NCI-H2227 treated with DMSO at 0.1 percent for 48 hours (cell line): Measurements from ENCODE around the gene HVCN1.

ENCODE experiments used
- DNase-seq: peaks from one replicate; lab custom pipeline; 2025; lab: John Stamatoyannopoulos, UW

HVCN1 gene

GRCh38 chr12:110615171-110615570 is 73.7 kb downstream of the HVCN1 start:
- DNase-seq = no peak

DNA sequence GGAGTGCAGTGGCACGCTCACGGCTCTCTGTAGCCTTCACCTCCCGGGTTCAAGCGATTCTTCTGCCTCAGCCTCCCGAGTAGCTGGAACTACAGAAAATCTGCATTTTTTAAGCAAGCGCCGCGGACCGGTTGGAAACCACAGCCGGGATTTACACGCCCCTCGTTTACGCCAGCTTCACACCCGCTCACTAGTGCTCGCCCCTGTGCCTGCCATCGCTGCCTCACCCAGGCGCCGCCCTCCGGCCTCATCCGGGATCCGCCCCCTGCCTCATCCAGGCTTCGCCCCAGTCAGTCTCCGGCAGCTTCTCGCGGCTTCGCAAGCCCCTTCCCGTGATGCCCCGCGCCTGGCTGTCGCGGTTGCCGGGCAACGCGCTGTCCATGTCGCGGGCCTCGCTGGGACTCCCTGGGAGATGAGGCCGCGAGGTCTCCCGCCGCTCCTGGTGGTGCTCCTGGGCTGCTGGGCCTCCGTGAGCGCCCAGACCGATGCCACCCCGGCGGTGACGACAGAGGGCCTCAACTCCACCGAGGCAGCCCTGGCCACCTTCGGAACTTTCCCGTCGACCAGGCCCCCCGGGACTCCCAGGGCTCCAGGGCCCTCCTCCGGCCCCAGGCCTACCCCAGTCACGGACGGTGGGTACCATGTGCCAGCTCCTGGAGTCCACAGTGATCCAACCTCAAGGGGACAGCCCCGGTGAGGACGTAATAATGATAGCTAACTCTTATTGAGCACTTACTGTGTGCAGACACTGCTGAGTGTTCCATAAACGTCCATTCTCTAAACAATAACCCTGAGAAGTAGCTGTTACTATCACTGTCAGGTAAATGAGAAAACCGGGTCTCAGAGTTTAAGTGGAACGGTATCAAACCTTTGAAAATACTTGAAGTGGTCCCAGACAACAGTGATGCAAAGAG is 74.9 kb downstream of the HVCN1 start, which contains the start of gene TCTN1:
Gene TCTN1 (plus strand): TSS at position 359 of the 914 bp plus-strand sequence. CDS start 54 bp downstream, at position 413.
- peak; percentile 96 for DNase-seq

DNA sequence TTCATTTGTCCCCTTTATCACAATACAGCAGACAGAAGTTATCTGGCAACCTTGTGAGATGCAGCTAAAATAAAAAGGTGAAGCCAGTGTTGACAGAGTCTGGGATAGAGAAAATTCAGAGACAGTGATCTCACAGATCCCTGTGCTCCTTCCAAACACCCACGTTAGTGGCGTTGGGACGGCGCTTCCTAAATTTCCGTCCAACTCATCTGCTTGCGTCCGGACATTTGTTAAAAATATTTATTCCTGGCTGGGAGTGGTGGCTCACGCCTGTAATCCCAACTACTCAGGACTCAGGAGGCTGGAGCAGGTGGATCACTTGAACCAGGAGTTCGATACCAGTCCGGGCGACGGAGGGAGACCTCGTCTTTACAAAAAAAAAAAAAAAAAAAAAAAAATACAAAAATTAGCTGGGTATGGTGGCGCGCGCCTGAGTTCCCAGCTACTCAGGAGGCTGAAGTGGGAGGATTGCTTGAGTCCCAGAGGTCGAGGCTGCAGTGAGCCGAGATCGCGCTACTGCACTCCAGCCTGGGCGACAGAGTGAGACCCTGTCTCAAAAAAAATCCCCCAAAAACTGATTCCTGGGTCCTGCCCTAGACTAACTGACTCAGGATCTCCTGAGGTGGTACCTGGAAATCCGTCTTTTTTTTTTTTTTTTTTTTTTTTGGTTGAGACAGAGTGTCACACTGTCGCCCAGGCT is 75.7 kb downstream of the HVCN1 start:
- DNase-seq = no peak

GRCh38 chr12:110606253-110606611 is 82.7 kb downstream of the HVCN1 start:
- DNase-seq = no peak

DNA sequence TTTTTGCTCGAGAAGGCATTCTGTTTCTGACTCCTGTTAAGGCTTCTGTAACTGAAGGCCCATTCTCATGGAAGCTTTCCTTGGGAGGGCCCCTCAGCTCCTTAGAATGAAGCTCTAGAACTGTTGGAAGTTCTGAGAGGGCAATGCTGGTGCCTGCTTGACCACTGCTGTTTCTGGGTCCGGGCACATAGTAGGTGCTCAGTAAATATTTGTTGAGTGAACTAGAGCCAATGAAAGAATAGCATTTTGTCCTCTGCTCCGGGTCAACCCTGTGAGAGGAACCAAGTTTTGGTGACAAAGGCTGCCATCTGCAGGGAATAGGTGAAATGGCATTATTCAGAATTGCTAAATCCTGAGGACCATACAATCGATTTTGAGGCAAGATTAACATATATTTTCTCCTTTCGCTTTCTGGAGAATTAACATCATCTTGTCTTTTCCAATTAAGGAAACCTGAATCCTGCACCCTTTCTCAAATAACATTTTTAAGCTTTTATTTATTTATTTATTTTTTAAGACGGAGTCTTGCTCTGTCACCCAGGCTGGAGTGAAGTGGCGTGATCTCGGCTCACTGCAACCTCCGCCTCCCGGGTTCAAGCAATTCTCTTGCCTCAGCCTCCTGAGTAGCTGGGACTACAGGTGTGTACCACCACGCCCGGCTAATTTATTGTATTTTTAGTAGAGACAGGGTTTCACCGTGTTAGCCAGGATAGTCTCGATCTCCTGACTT is 86.7 kb downstream of the HVCN1 start:
- DNase-seq = peak; percentile 56

DNA sequence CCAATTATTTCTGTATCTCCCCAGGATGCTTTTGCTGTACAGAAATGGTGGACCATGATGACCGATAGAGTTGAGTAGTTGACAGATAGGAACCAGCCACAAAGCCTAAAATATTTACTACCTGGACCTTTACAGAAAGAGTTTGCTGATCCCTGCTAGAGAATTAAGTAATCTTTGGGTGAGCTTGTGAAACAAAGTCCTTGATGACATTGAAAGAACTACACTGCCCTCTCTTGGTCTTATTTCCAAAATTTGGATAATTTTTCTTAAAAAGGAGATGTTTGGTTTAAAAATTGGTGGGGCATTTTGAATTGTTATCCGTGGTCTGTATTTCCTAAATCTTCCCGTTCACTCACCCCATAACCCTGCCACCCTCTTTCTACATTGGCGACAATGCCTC is 88.7 kb downstream of the HVCN1 start:
- peak; percentile 20 for DNase-seq

GRCh38 chr12:110599334-110599733 is 89.6 kb downstream of the HVCN1 start:
- DNase-seq = no peak
